ENCODE data around the gene CLDN6. TPM values are rescaled to one million over a fixed set of nuclear protein-coding genes. Genes with fewer than 3 reads are reported as not detected.

CLDN6 gene
- total and polyA plus RNA-seq, 2 of the 13 experiments (the other 11 are each of a cell fraction or from before 2014, with no cell fraction given), result 5.9 to 7.6 TPM

DNA sequence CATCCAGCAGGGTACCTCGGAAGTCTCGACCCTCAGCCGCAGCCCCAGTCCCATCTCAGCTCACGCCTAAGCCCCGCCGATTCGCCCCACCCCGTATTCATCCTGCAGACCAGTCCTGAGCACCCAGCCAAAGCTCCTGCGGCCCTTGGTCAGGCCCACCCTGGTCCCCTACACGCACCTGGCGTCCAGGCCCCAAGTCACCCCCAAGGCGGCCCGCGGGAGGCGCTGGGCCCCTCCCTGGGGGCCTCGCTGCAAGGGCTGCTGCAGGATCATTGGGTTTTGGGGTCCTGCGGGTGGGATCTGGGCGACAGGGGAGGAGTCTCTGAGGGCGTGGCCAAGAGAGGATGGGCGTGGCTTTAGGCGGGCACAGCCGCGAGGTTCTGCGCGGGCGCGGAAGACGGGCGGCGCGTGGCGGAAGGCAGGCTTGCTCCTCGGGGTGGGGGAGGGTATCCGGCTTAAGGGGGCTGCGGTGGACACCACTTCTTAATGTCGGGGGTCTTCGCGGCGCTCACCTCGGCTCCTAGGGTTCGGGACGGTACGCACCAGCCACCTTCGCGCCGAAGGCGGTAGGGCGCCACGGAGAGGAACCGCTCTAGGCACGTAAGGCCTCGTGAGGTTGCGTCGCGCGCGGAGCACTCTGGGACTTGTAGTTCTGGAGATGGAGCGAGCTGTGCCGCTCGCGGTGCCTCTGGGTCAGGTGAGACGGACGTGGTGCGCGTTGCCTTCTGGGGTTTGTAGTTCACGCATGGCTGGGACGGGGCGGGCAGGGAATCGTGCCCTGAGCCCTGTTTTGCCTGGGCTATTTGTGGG, 5.9 kb upstream of the CLDN6 start, which contains the start of the genes HCFC1R1 and THOC6 (continued):
- TF ChIP-seq GABPB1 (CRISPR knock-in tag; IDR thresholded peaks at IDR 0.05) (peak; percentile 95), SAP130 (CRISPR knock-in tag; IDR thresholded peaks at IDR 0.05; ENCODE audit: low read depth) (peak; percentile 88), CHCHD3 (CRISPR knock-in tag; IDR thresholded peaks at IDR 0.05) (0 out of 2 replicates have a peak, but pooled peaks have one; percentile 31), ZNF232 (CRISPR knock-in tag; IDR thresholded peaks at IDR 0.05; ENCODE audit: borderline replicate concordance) (peak; percentile 63; the same call in 1 of the 2 replicates), ZNF703 (CRISPR knock-in tag; IDR thresholded peaks at IDR 0.05; ENCODE audit: borderline replicate concordance) (no peak), HOXA5 (CRISPR knock-in tag; IDR thresholded peaks at IDR 0.05) (peak; percentile 66; the same call in 1 of the 2 replicates), SPEN (CRISPR knock-in tag; IDR thresholded peaks at IDR 0.05; ENCODE audit: low read depth) (peak; percentile 81), ZKSCAN1 (IDR thresholded peaks at IDR 0.05; ENCODE audit: low read length) (no peak), ARNT2 (CRISPR knock-in tag; IDR thresholded peaks at IDR 0.05; ENCODE audit: low read depth) (peak; percentile 54; the same call in 1 of the 2 replicates), ZNF44 (CRISPR knock-in tag; IDR thresholded peaks at IDR 0.05) (peak; percentile 45; the same call in 1 of the 2 replicates), AGO1 (IDR thresholded peaks at IDR 0.05; ENCODE audit: low read depth, low read length, poor library complexity, severe bottlenecking) (peak; percentile 100)
- TF ChIP-seq, protein P1, sequence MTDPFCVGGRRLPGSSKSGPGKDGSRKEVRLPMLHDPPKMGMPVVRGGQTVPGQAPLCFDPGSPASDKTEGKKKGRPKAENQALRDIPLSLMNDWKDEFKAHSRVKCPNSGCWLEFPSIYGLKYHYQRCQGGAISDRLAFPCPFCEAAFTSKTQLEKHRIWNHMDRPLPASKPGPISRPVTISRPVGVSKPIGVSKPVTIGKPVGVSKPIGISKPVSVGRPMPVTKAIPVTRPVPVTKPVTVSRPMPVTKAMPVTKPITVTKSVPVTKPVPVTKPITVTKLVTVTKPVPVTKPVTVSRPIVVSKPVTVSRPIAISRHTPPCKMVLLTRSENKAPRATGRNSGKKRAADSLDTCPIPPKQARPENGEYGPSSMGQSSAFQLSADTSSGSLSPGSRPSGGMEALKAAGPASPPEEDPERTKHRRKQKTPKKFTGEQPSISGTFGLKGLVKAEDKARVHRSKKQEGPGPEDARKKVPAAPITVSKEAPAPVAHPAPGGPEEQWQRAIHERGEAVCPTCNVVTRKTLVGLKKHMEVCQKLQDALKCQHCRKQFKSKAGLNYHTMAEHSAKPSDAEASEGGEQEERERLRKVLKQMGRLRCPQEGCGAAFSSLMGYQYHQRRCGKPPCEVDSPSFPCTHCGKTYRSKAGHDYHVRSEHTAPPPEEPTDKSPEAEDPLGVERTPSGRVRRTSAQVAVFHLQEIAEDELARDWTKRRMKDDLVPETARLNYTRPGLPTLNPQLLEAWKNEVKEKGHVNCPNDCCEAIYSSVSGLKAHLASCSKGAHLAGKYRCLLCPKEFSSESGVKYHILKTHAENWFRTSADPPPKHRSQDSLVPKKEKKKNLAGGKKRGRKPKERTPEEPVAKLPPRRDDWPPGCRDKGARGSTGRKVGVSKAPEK (CRISPR knock-in tag; IDR thresholded peaks at IDR 0.05; ENCODE audit: borderline replicate concordance), result no peak
- TF ChIP-seq, protein P2, sequence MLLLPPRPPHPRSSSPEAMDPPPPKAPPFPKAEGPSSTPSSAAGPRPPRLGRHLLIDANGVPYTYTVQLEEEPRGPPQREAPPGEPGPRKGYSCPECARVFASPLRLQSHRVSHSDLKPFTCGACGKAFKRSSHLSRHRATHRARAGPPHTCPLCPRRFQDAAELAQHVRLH (CRISPR knock-in tag; IDR thresholded peaks at IDR 0.05; ENCODE audit: borderline replicate concordance, low read depth), result peak; percentile 97; the same call in 1 of the 2 replicates
- TF ChIP-seq, protein P3, sequence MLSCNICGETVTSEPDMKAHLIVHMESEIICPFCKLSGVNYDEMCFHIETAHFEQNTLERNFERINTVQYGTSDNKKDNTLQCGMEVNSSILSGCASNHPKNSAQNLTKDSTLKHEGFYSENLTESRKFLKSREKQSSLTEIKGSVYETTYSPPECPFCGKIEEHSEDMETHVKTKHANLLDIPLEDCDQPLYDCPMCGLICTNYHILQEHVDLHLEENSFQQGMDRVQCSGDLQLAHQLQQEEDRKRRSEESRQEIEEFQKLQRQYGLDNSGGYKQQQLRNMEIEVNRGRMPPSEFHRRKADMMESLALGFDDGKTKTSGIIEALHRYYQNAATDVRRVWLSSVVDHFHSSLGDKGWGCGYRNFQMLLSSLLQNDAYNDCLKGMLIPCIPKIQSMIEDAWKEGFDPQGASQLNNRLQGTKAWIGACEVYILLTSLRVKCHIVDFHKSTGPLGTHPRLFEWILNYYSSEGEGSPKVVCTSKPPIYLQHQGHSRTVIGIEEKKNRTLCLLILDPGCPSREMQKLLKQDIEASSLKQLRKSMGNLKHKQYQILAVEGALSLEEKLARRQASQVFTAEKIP (CRISPR knock-in tag; IDR thresholded peaks at IDR 0.05; ENCODE audit: borderline replicate concordance), result no peak
- TF ChIP-seq, protein P4, sequence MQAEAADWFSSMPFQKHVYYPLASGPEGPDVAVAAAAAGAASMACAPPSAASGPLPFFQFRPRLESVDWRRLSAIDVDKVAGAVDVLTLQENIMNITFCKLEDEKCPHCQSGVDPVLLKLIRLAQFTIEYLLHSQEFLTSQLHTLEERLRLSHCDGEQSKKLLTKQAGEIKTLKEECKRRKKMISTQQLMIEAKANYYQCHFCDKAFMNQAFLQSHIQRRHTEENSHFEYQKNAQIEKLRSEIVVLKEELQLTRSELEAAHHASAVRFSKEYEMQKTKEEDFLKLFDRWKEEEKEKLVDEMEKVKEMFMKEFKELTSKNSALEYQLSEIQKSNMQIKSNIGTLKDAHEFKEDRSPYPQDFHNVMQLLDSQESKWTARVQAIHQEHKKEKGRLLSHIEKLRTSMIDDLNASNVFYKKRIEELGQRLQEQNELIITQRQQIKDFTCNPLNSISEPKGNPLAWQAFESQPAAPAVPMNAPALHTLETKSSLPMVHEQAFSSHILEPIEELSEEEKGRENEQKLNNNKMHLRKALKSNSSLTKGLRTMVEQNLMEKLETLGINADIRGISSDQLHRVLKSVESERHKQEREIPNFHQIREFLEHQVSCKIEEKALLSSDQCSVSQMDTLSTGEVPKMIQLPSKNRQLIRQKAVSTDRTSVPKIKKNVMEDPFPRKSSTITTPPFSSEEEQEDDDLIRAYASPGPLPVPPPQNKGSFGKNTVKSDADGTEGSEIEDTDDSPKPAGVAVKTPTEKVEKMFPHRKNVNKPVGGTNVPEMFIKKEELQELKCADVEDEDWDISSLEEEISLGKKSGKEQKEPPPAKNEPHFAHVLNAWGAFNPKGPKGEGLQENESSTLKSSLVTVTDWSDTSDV (CRISPR knock-in tag; IDR thresholded peaks at IDR 0.05), result no peak
- TF ChIP-seq, protein P5, sequence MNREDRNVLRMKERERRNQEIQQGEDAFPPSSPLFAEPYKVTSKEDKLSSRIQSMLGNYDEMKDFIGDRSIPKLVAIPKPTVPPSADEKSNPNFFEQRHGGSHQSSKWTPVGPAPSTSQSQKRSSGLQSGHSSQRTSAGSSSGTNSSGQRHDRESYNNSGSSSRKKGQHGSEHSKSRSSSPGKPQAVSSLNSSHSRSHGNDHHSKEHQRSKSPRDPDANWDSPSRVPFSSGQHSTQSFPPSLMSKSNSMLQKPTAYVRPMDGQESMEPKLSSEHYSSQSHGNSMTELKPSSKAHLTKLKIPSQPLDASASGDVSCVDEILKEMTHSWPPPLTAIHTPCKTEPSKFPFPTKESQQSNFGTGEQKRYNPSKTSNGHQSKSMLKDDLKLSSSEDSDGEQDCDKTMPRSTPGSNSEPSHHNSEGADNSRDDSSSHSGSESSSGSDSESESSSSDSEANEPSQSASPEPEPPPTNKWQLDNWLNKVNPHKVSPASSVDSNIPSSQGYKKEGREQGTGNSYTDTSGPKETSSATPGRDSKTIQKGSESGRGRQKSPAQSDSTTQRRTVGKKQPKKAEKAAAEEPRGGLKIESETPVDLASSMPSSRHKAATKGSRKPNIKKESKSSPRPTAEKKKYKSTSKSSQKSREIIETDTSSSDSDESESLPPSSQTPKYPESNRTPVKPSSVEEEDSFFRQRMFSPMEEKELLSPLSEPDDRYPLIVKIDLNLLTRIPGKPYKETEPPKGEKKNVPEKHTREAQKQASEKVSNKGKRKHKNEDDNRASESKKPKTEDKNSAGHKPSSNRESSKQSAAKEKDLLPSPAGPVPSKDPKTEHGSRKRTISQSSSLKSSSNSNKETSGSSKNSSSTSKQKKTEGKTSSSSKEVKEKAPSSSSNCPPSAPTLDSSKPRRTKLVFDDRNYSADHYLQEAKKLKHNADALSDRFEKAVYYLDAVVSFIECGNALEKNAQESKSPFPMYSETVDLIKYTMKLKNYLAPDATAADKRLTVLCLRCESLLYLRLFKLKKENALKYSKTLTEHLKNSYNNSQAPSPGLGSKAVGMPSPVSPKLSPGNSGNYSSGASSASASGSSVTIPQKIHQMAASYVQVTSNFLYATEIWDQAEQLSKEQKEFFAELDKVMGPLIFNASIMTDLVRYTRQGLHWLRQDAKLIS (CRISPR knock-in tag; IDR thresholded peaks at IDR 0.05), result no peak
